ENCODE results near the gene LGI1. TPM values are rescaled to one million over a fixed set of nuclear protein-coding genes. Genes with fewer than 3 reads are reported as not detected.

LGI1 gene
- polyA plus RNA-seq, 1 experiment = not detected

DNA sequence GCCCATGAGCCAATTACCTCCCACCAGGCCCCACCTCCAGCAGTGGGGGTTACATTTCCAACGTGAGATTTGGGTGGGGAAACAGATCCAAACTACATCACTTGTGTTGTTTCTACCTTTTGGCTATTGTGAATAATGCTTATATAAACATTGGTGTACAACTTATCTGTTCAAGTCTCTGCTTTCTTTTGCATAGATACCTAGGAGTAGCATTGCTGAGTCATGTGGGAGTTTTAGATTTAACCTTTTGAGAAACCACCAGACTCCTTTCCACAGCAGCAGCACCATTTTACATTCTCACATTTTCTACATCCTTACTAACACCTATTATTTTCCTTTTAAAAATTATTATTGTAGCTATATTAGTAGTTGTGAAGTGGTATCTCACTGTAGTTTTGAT, 41.0 kb upstream of the LGI1 start:
- DNase-seq (ENCODE audit: low read depth) = no peak
- POLR2A ChIA-PET = no interaction called here
- H3K36me3 ChIP-seq (ENCODE audit: control insufficient read depth, insufficient read depth, low read length) = no peaks in the 10 kb centered on the region
- H3K4me3 ChIP-seq (ENCODE audit: low read depth, low read length) = no peak overlapping the region
- TF ChIP-seq, protein P1, sequence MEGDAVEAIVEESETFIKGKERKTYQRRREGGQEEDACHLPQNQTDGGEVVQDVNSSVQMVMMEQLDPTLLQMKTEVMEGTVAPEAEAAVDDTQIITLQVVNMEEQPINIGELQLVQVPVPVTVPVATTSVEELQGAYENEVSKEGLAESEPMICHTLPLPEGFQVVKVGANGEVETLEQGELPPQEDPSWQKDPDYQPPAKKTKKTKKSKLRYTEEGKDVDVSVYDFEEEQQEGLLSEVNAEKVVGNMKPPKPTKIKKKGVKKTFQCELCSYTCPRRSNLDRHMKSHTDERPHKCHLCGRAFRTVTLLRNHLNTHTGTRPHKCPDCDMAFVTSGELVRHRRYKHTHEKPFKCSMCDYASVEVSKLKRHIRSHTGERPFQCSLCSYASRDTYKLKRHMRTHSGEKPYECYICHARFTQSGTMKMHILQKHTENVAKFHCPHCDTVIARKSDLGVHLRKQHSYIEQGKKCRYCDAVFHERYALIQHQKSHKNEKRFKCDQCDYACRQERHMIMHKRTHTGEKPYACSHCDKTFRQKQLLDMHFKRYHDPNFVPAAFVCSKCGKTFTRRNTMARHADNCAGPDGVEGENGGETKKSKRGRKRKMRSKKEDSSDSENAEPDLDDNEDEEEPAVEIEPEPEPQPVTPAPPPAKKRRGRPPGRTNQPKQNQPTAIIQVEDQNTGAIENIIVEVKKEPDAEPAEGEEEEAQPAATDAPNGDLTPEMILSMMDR (IDR thresholded peaks at IDR 0.05; ENCODE audit: insufficient read depth, low read depth, low read length) = no peak
- H3K27me3 ChIP-seq (ENCODE audit: control insufficient read depth, insufficient read depth, low read length) = peaks cover 4% of the 10 kb centered on the region
- CTCF ChIA-PET = no interaction called here

DNA sequence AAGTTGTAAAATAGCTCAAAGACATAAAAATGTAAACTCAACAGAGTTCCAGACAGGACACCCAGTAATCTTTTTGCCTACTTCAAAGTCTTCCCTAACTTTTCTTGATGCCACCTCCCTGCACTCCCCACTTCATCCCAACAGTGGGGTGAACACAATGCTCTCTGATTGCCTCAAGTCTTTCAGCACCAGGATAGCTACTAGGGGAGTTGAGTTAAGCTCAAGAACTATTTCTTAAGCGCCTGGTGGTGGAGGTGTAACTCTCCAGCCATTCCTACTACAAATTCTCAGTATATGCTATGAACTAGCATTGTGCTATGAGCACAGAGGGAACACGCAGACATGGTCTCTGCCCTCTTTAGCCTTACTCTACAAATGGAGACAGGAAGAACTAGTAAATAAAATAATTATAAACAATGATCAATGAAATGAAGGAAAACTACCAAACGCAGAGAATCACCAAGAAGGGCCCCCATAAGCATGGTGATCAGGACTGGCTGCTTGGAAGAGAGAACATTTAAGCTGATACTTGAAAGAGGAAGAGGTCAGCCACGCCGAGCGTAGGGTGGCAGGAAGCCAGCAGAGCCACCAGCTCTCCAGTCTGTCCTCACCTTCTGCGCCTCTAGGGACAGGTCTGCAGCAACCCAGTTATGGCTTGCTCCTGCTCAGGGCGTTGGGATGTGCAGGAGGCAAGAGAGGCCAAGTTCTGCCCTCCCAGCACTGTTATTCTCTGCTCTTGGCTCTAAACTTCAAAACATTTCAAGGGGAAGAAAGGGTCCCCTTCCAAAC, 38.6 kb upstream of the LGI1 start:
- ChIA-PET POLR2A (no interaction called here), CTCF (interaction anchor here (0.9 to 1.7 kb wide), 4 partner anchors 11 to 97 kb away, joined by 3 to 7 read pairs (median 4); partner anchors contain the start of gene FRA10AC1)
- TF ChIP-seq, protein P1 (IDR thresholded peaks at IDR 0.05; ENCODE audit: insufficient read depth, low read depth, low read length) = no peak
- Histone ChIP-seq H3K4me3 (ENCODE audit: low read depth, low read length) (no peak overlapping the region), H3K27me3 (ENCODE audit: control insufficient read depth, insufficient read depth, low read length) (peaks cover 4% of the 10 kb centered on the region), H3K36me3 (ENCODE audit: control insufficient read depth, insufficient read depth, low read length) (no peaks in the 10 kb centered on the region)
- no peak for DNase-seq (ENCODE audit: low read depth)

DNA sequence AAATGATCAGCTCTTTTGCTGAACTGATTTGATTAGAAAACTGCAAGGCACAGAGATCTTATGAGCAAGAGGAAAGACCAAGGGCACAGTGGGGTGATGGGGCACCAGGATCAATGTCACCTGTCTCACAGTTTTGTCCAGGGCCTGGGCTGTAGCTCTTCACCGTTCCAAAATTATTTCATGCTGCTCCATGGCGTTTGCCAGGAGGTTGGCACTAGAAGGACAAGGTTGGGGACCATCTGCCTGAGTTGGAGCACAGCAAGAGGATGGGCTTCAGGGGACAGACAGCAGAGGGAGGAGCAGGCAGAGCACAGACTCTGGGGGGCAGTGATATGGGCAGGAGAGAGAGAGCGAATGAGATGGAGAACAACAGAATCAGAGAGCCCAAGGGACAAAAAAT, 37.8 kb upstream of the LGI1 start:
- POLR2A ChIA-PET = no interaction called here
- CTCF ChIA-PET = interaction anchor here (1.3 to 1.7 kb wide), 2 partner anchors 12 to 17 kb away, joined by 3 to 7 read pairs; partner anchors contain the start of gene FRA10AC1
- TF ChIP-seq, protein P1 (IDR thresholded peaks at IDR 0.05; ENCODE audit: insufficient read depth, low read depth, low read length) = no peak
- Histone ChIP-seq H3K36me3 (ENCODE audit: control insufficient read depth, insufficient read depth, low read length) (no peaks in the 10 kb centered on the region), H3K27me3 (ENCODE audit: control insufficient read depth, insufficient read depth, low read length) (peaks cover 4% of the 10 kb centered on the region), H3K4me3 (ENCODE audit: low read depth, low read length) (no peak overlapping the region)
- DNase-seq (ENCODE audit: low read depth) = no peak

DNA sequence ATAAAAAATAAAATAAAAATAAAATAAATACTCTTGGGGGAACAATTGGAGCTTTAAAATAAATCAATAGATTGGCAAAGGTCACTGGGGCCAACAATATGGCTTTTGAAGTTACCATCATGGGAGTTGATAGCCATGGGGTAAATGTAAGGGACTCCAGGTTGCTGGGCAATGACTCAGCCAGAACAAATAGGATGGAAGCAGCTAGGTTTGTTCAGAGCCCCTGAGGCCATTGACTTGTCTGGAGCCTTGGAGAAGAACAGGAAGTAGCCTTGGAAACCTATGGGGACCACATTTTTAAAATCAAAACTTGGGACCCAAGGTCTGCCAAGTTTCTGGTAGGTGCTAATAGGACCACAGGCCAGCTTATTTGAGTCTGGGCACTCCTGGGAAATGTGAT, 35.2 kb upstream of the LGI1 start:
- no peak for DNase-seq (ENCODE audit: low read depth)
- Histone ChIP-seq H3K4me3 (ENCODE audit: low read depth, low read length) (no peak overlapping the region), H3K36me3 (ENCODE audit: control insufficient read depth, insufficient read depth, low read length) (no peaks in the 10 kb centered on the region), H3K27me3 (ENCODE audit: control insufficient read depth, insufficient read depth, low read length) (peaks cover 9% of the 10 kb centered on the region)
- TF ChIP-seq, protein P1 (IDR thresholded peaks at IDR 0.05; ENCODE audit: insufficient read depth, low read depth, low read length) = no peak
- POLR2A ChIA-PET = no interaction called here
- CTCF ChIA-PET = no interaction called here

DNA sequence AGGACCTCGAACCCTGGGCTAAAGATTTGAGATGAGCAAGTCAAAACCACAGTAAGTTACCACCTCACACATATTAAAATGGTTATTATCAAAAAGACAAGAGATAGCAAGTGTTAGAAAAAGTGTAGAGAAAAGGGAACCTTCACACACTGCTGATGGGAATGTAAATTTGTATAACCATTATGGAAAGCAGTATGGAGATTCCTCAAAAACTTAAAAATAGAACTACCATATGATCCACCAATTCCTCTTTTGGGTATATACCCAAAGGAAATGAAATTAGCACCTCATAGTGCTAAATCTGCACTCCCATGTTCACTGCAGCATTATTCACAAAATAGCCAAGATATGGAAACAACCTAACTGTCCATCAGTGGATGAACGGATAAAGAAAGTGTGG, 34.6 kb upstream of the LGI1 start:
- Histone ChIP-seq H3K36me3 (ENCODE audit: control insufficient read depth, insufficient read depth, low read length) (no peaks in the 10 kb centered on the region), H3K27me3 (ENCODE audit: control insufficient read depth, insufficient read depth, low read length) (peaks cover 12% of the 10 kb centered on the region), H3K4me3 (ENCODE audit: low read depth, low read length) (no peak overlapping the region)
- ChIA-PET CTCF (no interaction called here), POLR2A (no interaction called here)
- DNase-seq (ENCODE audit: low read depth) = no peak
- TF ChIP-seq, protein P1 (IDR thresholded peaks at IDR 0.05; ENCODE audit: insufficient read depth, low read depth, low read length) = no peak
